Adipose tissue (tissue), 3 donors: ENCODE results near the gene GNAL. TPM values are rescaled to one million over a fixed set of nuclear protein-coding genes. Genes with fewer than 3 reads are reported as not detected.
"Not testable (repeated sequence)": the region's sequence is repeated elsewhere in the genome, so short reads cannot be mapped to it uniquely, and the experiment has no call there.

Source experiments
- H3K27ac ChIP-seq: one replicate; pipeline ENCODE4 v1.5.1; 2013; ENCODE audit warnings: low read depth, low read length
- WGBS, 3 donors: extraction: QIAGEN DNeasy Blood & Tissue Kit; methylation state at CpG; one replicate each; pipeline ENCODE4 v1.1.7; 2013; 5-methylcytosine and 5-hydroxymethylcytosine counted together
- polyA plus RNA-seq, 3 donors: library from polyadenylated mRNA; stranded (reverse); fragments of 200-250 nt; gene quantifications; one replicate each; pipeline ENCODE4 v1.2.3, GENCODE V29; 2013
- donor health status: healthy with polysubstance abuse.
- donor health status: Bipolar disorder and iron deficiency.
- donor health status: healthy.

Gene GNAL
- polyA plus RNA-seq, 3 donors: 1.2 to 2.7 (median 2.4) TPM

GRCh38 chr18:11713756-11714155, 24.7 kb downstream of the GNAL start:
- WGBS, 3 donors: 73 to 79% (median 76%) methylated on average over 6 of the region's 6 CpGs
- no peak overlapping the region for H3K27ac ChIP-seq

DNA sequence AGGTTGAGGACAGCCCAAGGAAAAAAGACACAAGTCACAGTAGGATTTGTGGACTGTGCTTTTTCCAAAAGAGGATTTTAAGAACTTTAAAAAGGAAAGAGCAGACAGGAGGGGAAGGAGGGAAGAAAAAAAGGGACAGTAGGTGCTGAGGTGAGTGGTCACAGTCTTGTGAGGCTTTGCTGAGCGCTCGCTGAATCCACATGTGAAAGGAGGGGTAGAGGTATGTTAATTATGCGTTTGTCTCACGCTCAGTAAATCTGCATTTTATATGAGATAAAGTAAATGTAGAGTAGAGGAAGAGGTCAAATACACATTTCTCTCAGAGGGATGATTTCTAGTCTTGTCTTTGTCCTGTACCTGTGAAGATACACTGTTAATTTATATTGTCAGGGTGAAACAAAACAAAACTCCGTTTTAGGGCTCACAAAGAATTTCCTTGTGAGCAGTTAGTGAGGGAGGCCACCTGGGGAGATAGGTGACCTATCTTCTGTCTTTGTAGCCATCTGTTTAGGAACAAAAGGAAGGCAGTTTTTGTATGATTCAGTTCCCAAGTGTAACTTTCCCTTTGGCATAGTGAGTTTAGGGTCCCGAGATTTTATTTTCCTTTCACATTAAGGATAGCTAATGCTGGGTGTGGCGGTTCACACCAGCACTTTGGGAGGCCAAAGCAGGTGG, 25.3 kb downstream of the GNAL start:
- H3K27ac ChIP-seq: no peak overlapping the region
- 75 to 78% (median 78%) methylated on average over 7 of the region's 7 CpGs for WGBS, 3 donors

GRCh38 chr18:11716767-11717315, 27.8 kb downstream of the GNAL start:
- 94 to 96% (median 95%) methylated on average over 20 to 24 of the region's 24 CpGs for WGBS, 3 donors
- not testable (repeated sequence) for H3K27ac ChIP-seq

GRCh38 chr18:11719050-11719449, 30.0 kb downstream of the GNAL start:
- no peak overlapping the region for H3K27ac ChIP-seq
- 76 to 85% (median 81%) methylated on average over 2 of the region's 2 CpGs for WGBS, 3 donors

- WGBS, 3 donors: 90 to 94% (median 92%) methylated on average over 7 of the region's 7 CpGs
Observed at GRCh38 chr18:11719621-11720020, 30.6 kb downstream of the GNAL start.

GRCh38 chr18:11721720-11722119, 32.7 kb downstream of the GNAL start:
- no peak overlapping the region for H3K27ac ChIP-seq
- WGBS, 3 donors: 86 to 88% (median 88%) methylated on average over 3 of the region's 3 CpGs

More at GRCh38 chr18:11719621-11720020, 30.6 kb downstream of the GNAL start:
- H3K27ac ChIP-seq: no peak overlapping the region

DNA sequence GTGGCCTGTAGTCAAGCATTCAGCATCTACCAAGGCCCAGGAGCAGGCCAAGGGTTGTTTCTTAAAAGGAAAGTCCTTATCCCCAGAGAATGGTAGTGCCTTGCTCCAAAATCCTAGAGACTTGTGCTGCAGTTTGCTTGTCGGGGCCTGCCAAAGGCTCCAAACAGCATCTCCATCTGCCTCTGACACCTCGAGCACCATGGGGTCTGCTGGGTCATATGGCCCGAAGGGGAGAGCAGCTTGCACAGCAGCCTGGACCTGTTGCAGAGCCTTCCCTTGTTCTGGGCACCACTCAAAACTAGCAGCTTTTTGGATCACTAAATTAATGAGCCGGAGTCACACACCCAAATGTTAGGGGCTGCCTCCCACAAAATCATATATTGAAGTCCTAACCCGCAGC, 35.7 kb downstream of the GNAL start:
- H3K27ac ChIP-seq: no peak overlapping the region
- WGBS, 3 donors: 86 to 93% (median 91%) methylated on average over 5 of the region's 5 CpGs

DNA sequence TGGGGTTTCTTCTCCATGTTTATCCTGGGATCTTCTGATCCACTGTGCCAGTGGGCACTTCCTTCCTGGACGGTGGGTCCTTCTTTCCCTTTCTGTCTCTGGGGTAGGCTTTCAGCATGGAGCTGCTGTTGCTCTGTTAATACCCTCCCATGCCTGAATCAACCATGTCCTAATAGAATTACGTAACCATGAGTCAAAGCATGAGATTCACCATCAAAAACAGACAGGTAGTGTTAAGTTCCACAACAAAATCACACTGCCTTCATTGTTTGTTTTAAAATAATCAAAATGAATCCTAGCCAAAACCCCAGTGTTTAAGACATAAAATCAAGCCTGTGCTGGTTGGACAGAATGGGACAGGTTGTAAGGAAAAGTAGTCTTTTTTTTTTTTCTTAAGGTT, 37.5 kb downstream of the GNAL start:
- H3K27ac ChIP-seq: no peak overlapping the region
- 85 to 87% (median 85%) methylated on average over 2 of the region's 2 CpGs for WGBS, 3 donors

DNA sequence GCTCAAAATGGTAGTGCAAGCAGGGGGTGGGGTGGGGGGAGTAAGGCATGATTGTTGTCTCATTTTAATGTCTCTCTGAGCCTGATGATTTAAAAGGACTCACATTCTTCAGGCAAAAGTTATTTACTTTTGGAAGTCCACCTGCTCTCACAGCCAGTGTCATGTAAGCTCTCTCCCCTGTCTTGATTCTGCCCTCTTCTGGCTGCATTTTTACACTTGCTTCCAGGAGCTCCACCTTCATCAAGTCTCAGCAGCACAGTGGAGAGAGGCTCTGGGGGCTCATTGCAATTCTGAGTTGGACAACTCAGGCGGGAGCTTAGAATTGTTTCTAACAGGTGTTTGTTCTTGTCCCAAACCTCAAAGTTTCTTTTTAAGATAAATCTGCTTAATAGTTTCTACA, 39.2 kb downstream of the GNAL start:
- no peak overlapping the region for H3K27ac ChIP-seq
- WGBS, 3 donors: 28 to 56% (median 46%) methylated on average over 1 of the region's 1 CpG

DNA sequence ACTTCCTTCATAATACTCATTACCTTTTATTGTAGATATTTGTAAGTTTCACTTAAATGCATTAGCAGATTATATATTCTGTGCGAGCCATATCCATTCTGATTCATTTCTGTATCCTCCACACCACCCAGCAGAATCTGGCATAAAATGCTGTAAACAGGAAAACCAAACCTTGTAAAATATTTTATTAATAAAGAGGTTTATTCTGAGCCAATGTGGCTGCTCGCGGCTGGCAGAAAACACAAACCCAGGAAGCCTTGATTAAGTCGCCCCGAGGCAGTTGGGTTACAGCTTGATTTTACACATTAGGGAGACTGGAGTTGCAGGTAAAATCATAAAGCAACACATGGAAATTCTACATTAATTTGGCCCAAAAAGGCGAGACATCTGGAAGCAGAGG, 40.5 kb downstream of the GNAL start:
- 74 to 86% (median 83%) methylated on average over 6 of the region's 6 CpGs for WGBS, 3 donors
- no peak overlapping the region for H3K27ac ChIP-seq

DNA sequence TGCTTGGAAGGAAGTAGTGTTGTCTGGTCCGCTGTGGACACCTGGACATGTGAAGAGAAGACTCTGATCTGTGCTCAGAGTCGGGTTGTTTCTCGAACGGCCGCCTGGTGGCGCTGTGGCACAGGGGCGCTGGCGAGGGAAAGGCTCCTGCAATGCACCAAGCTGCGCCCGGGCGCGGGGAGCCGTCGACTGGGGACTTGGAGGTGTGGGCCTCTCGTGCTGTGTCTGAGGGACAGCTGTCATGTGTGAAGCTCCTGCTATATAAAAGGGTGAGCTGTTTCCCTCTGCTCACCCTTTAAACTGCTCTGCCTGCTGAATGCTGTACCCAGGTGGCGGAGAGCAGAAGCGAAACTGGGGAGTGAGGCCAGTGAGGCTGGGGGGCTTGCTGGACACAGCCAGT, 44.0 kb downstream of the GNAL start:
- H3K27ac ChIP-seq: no peak overlapping the region
- 9 to 12% (median 11%) methylated on average over 17 of the region's 17 CpGs for WGBS, 3 donors

- WGBS, 3 donors: 57 to 74% (median 74%) methylated on average over 1 of the region's 1 CpG
- no peak overlapping the region for H3K27ac ChIP-seq
Observed at GRCh38 chr18:11736656-11737055, 47.6 kb downstream of the GNAL start.

- 63 to 82% (median 81%) methylated on average over 7 of the region's 7 CpGs for WGBS, 3 donors
- H3K27ac ChIP-seq: no peak overlapping the region
Observed at GRCh38 chr18:11739893-11740292, 50.8 kb downstream of the GNAL start.

DNA sequence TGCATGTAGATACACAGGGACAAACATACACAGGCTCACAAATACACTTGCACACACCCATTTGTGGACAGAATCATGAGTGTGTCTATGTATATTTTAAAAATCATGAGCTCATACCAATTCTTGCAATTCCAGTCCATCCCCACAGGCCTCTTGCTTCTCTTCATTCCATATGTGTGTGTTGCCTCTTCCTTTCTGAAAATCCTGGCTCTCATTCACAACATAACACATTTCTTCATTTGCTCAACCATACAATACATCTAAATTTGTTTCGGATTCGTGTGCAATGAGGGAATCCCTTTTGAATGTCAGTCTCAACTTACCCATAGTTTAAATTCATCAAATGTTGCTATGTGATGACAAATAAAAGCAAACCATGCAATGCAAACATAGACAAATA, 51.4 kb downstream of the GNAL start:
- 87 to 90% (median 88%) methylated on average over 2 of the region's 2 CpGs for WGBS, 3 donors

GRCh38 chr18:11741505-11742145, 52.6 kb downstream of the GNAL start:
- no peak overlapping the region for H3K27ac ChIP-seq
- WGBS, 3 donors: 70 to 74% (median 71%) methylated on average over 5 of the region's 5 CpGs

More for the DNA sequence above, 51.4 kb downstream of the GNAL start:
- H3K27ac ChIP-seq: no peak overlapping the region

- no peak overlapping the region for H3K27ac ChIP-seq
- 83 to 88% (median 86%) methylated on average over 9 of the region's 9 CpGs for WGBS, 3 donors
Observed at GRCh38 chr18:11745521-11745920, 56.5 kb downstream of the GNAL start.

DNA sequence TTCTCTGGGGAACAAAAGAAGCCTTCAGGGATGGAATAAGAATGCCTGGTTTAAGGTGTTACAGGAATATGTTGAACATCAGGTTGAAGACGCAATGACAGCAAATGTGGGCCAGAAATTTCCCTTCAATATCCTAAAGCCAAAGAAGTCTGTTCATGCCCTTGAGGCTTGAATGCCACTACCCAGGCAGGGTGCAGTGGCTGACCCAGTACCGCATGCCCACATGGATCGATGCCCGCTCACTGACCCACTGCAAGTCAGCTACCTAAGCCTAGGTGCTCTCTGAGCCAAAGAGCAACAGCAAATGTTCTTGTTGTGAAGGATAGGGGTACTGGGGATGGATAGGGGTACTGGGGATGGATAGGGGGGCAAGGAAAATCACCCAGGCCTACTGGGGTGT, 58.2 kb downstream of the GNAL start:
- 94 to 99% (median 98%) methylated on average over 4 of the region's 4 CpGs for WGBS, 3 donors
- no peak overlapping the region for H3K27ac ChIP-seq

DNA sequence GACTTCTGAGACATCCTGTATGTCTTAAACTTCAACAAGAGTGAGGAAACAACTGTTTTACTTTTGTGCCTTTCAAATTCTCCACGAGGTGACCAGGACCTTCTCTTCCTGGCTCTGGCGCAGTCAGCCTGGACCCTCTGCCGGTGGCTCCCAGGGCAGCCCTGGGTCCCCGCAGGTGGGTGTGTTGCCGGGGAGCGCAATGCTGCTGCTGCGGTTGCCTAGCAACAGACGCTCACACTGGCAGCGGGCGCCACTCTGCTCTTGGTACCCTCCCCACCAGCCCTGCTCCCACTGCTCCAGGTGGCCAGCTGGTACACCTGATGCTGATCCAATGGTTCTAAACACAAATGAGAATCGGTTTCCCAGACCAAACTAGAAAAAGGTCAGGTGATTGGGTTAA, 58.7 kb downstream of the GNAL start:
- WGBS, 3 donors: 32 to 36% (median 34%) methylated on average over 11 of the region's 11 CpGs

DNA sequence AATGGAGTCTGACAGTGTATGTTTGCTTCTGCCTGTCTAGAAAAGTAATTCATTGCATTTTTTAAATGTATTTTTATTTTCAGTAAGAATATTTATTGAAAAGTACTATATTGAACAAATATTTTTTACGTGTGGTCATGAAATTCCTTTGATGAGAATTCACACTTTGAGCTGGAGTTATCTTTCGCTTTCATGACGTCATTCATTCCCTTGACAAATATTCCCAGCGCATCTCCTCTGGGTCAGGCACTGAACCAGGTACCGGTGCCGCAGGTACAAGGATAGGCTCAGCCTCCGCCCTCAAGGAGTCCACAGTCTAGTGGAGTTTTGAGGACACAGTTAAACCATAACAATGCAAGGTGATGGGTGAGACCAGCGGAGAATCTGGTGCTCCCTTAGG, 60.2 kb downstream of the GNAL start:
- no peak overlapping the region for H3K27ac ChIP-seq
- WGBS, 3 donors: 91 to 95% (median 95%) methylated on average over 8 of the region's 8 CpGs

More for the DNA sequence above, 58.7 kb downstream of the GNAL start:
- H3K27ac ChIP-seq: no peak overlapping the region

- 90 to 92% (median 91%) methylated on average over 16 of the region's 16 CpGs for WGBS, 3 donors
Observed at GRCh38 chr18:11750171-11750570, 61.1 kb downstream of the GNAL start.

More at GRCh38 chr18:11750171-11750570, 61.1 kb downstream of the GNAL start:
- no peak overlapping the region for H3K27ac ChIP-seq
